Smooth muscle cell (in vitro differentiated cells): Measurements from ENCODE around the gene EHMT1. TPM values are rescaled to one million over a fixed set of nuclear protein-coding genes. Genes with fewer than 3 reads are reported as not detected.

ENCODE experiments used
- DNase-seq: peaks from one replicate; lab custom pipeline; 2025; ENCODE audit not compliant: unreplicated experiment; lab: John Stamatoyannopoulos, UW
- H2AFZ ChIP-seq: fragments of 200-600 bp; sonication (generic); 2 replicates; pipeline ENCODE4 v1.6.0; 2016; ENCODE audit warnings: antibody characterized with exemption, low read depth, mild to moderate bottlenecking
- H3F3A ChIP-seq: fragments of 200-600 bp; sonication (generic); 2 replicates; pipeline ENCODE4 v1.6.0; 2017; ENCODE audit warnings: antibody characterized with exemption, low read depth
- H3K27ac ChIP-seq: fragments of 200-600 bp; sonication (generic); 2 replicates; pipeline ENCODE4 v1.5.1; 2016; ENCODE audit warnings: low read depth, mild to moderate bottlenecking
- H3K27me3 ChIP-seq: fragments of 200-600 bp; sonication (generic); 2 replicates; pipeline ENCODE4 v1.6.1; 2016; ENCODE audit warnings: low read depth, mild to moderate bottlenecking
- H3K36me3 ChIP-seq: fragments of 200-600 bp; sonication (generic); 2 replicates; pipeline ENCODE4 v1.5.1; 2016; ENCODE audit warnings: low read depth
- H3K4me1 ChIP-seq: fragments of 200-600 bp; sonication (generic); 2 replicates; pipeline ENCODE4 v1.5.1; 2016; ENCODE audit warnings: low read depth
- H3K4me2 ChIP-seq: fragments of 200-600 bp; sonication (generic); 2 replicates; pipeline ENCODE4 v1.6.0; 2016; ENCODE audit warnings: mild to moderate bottlenecking
- H3K4me3 ChIP-seq: fragments of 200-600 bp; sonication (generic); 2 replicates; pipeline ENCODE4 v1.5.1; 2016; ENCODE audit warnings: mild to moderate bottlenecking
- H3K79me2 ChIP-seq: fragments of 200-600 bp; sonication (generic); 2 replicates; pipeline ENCODE4 v1.6.0; 2016; ENCODE audit warnings: low read depth, mild to moderate bottlenecking
- H3K9ac ChIP-seq: fragments of 200-600 bp; sonication (generic); 2 replicates; pipeline ENCODE4 v1.6.0; 2016; ENCODE audit warnings: low read depth
- H3K9me3 ChIP-seq: fragments of 200-600 bp; sonication (generic); replicated peaks from 2 replicates; pipeline ENCODE4 v1.5.1; 2016; ENCODE audit warnings: low read depth
- H4K20me1 ChIP-seq: fragments of 200-600 bp; sonication (generic); 2 replicates; pipeline ENCODE4 v1.6.0; 2016; ENCODE audit warnings: low read depth
- CTCF ChIP-seq: fragments of 200-600 bp; sonication (generic); IDR thresholded peaks from 2 replicates; pipeline ENCODE4 v1.5.1; 2017; ENCODE audit warnings: borderline replicate concordance, mild to moderate bottlenecking, antibody characterized with exemption; ENCODE audit not compliant: insufficient read depth, poor library complexity, severe bottlenecking
- WGBS: methylation state at CpG from one replicate; pipeline ENCODE4 v1.1.7; 2016; ENCODE audit warnings: low lambda C conversion rate; 5-methylcytosine and 5-hydroxymethylcytosine counted together
- polyA plus RNA-seq: library from polyadenylated mRNA; unstranded; fragments of >200 nt; fragmentation: Nextera tagmentation; extraction: Ambion mirVana; gene quantifications from 2 replicates; pipeline ENCODE4 v1.2.1, GENCODE V29; 2016
- total RNA-seq: library from RNA; depleted of rRNA; stranded (reverse); fragments of >200 nt; gene quantifications from 2 replicates; pipeline ENCODE4 v1.2.3, GENCODE V29; 2014

Gene EHMT1
- total and polyA plus RNA-seq, 2 experiments from 2014 or later = 23.1 to 34.1 TPM

DNA sequence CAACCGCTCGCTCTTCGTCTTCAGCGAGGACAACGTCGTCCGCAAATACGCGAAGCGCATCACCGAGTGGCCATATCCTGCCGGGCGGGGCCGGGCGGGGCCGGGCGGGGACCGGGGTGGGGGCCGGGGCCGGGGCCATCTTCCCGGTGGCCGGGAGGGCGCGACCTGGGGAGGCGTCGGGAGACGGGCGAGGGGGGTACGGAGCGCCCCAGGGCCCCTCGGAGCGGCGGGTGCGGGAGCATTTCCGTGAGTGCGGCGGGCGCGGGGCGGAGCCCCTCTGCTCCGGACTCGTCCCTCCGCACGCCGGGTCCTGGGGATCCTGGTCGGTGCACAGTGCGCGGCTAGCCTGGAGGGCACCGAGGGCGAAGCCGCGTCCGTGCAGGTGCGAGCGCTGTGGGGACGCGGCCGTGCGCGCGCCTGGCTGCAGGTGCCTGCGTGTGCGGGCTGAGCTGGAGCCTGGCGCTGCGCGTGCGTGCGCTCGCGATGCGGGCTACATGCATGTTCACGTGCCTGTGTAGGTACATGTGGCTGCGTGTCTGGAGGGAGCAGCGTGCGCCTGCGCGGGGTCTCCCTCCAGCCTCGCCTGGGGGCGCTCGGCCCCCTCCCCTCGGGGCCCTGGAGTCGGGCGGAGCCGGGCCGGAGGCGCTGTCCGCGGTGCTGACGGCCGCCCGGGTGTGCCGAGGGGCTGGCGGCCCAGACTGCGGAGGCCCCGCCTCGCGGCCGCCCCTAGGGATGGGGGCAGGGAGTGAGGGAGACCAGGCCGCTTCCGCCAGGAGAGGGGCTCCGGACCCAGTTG lies 259.5 kb downstream of the EHMT1 start:
- no peaks in the 10 kb centered on the region for H4K20me1 ChIP-seq
- H3K36me3 ChIP-seq = no peaks in the 10 kb centered on the region
- peak overlapping the region; percentile 47 for H3K4me3 ChIP-seq
- H2AFZ ChIP-seq = no peak overlapping the region
- no peaks in the 10 kb centered on the region for H3K9me3 ChIP-seq
- H3K4me1 ChIP-seq = peaks cover 4% of the 10 kb centered on the region
- TF ChIP-seq CTCF = no peak
- peak; percentile 12 for DNase-seq
- peak overlapping the region; percentile 91 for H3K4me2 ChIP-seq
- H3K9ac ChIP-seq = no peak overlapping the region
- 4% methylated on average over 25 of the region's 101 CpGs for WGBS
- H3K27ac ChIP-seq = no peak overlapping the region
- peaks cover 34% of the 10 kb centered on the region for H3K27me3 ChIP-seq
- no peaks in the 10 kb centered on the region for H3K79me2 ChIP-seq
- H3F3A ChIP-seq = no peaks in the 10 kb centered on the region

DNA sequence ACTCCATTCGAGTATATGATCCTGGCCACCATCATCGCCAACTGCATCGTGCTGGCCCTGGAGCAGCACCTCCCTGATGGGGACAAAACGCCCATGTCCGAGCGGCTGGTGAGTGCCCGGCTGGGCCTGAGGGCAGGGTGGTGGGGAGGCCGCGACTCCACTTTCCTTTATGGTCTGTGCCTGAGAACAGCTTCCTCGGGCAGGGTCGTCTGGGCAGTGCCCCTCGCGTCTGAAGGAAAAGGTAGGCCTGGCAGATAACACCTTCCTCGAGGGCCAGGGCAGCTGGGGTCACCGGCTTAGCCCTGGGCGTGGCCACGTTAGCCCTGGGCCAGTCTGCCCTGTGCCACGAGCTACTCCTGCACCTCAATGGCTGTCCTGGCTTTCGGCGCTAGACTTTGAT lies 260.2 kb downstream of the EHMT1 start:
- H3K27ac ChIP-seq = no peak overlapping the region
- H3K36me3 ChIP-seq = no peaks in the 10 kb centered on the region
- H3K27me3 ChIP-seq = peaks cover 34% of the 10 kb centered on the region

DNA sequence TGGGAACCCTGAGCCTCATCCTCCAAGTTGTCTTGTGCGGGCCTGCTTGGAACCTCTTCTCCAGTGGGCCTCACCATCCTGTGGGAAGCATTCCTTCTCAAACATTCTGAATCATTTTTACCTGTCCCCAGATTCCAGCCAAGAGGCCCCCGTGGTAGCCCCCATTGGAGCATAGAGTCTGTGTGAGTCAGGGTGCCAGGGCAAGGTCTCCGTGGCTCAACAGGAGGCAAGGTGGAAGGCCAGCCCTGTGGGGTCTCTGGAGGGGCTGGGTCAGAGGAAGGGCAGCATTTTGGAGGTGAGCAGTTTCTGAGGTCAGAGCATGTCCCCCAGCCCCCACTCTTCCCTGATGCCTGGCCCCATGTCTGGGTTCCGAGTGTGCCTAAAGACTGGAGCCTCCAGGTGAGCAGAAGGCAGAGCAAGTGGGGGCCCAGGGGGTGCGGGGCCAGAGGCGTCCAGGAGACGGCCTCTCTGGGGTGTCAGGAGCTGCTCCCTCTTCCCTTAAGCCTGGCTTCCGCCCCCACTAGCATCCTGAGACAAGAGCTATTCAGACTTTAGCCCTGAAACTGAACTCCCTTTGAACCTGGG lies 260.9 kb downstream of the EHMT1 start:
- H3F3A ChIP-seq = no peaks in the 10 kb centered on the region
- no peaks in the 10 kb centered on the region for H3K79me2 ChIP-seq
- no peak for TF ChIP-seq CTCF
- peaks cover 4% of the 10 kb centered on the region for H3K4me1 ChIP-seq
- no peak overlapping the region for H3K27ac ChIP-seq
- H4K20me1 ChIP-seq = no peaks in the 10 kb centered on the region
- no peak overlapping the region for H3K4me2 ChIP-seq
- DNase-seq = no peak
- no peak overlapping the region for H3K9ac ChIP-seq
- no peak overlapping the region for H3K4me3 ChIP-seq
- WGBS = 91% methylated on average over 8 of the region's 8 CpGs
- H3K9me3 ChIP-seq = no peaks in the 10 kb centered on the region
- no peak overlapping the region for H2AFZ ChIP-seq
- H3K36me3 ChIP-seq = no peaks in the 10 kb centered on the region
- peaks cover 34% of the 10 kb centered on the region for H3K27me3 ChIP-seq

More for the DNA sequence above, 260.2 kb downstream of the EHMT1 start:
- no peak overlapping the region for H3K4me2 ChIP-seq
- no peak overlapping the region for H3K4me3 ChIP-seq
- no peaks in the 10 kb centered on the region for H4K20me1 ChIP-seq
- H3K9ac ChIP-seq = no peak overlapping the region
- no peaks in the 10 kb centered on the region for H3K79me2 ChIP-seq
- WGBS = 87% methylated on average over 20 of the region's 20 CpGs
- no peak overlapping the region for H2AFZ ChIP-seq
- peaks cover 4% of the 10 kb centered on the region for H3K4me1 ChIP-seq
- TF ChIP-seq CTCF = no peak
- DNase-seq = no peak
- no peaks in the 10 kb centered on the region for H3K9me3 ChIP-seq
- H3F3A ChIP-seq = no peaks in the 10 kb centered on the region
